Astrocyte (in vitro differentiated cells and primary cell): ENCODE data around the gene SSBP1. TPM values are rescaled to one million over a fixed set of nuclear protein-coding genes. Genes with fewer than 3 reads are reported as not detected.
"Not testable (repeated sequence)": the region's sequence is repeated elsewhere in the genome, so short reads cannot be mapped to it uniquely, and the experiment has no call there.

ENCODE experiments used
- DNase-seq: peaks from one replicate; pipeline ENCODE4 v3.0.0-alpha.2; 2010; ENCODE audit warnings: low read depth
- FAIRE-seq: peaks from 2 replicates; lab custom pipeline; 2011; peaks lifted over from hg19 to GRCh38; lab: Jason Lieb, UNC
- H2AFZ ChIP-seq: 2 replicates; pipeline ENCODE4 v1.6.0; 2012; ENCODE audit warnings: low read depth, low read length, inconsistent platforms
- H3K27ac ChIP-seq: 2 replicates; pipeline ENCODE4 v1.5.1; 2011; ENCODE audit warnings: low read depth, low read length, inconsistent platforms
- H3K27me3 ChIP-seq: 2 replicates; pipeline ENCODE4 v1.6.0; 2011; ENCODE audit warnings: low read length, inconsistent platforms; ENCODE audit not compliant: insufficient read depth
- H3K36me3 ChIP-seq: 2 replicates; pipeline ENCODE4 v1.5.1; 2011; ENCODE audit warnings: low read length, inconsistent platforms; ENCODE audit not compliant: insufficient read depth
- H3K4me1 ChIP-seq: 2 replicates; pipeline ENCODE4 v1.5.1; 2011; ENCODE audit warnings: low read length, inconsistent platforms; ENCODE audit not compliant: insufficient read depth
- H3K4me2 ChIP-seq: 2 replicates; pipeline ENCODE4 v1.6.0; 2012; ENCODE audit warnings: low read length, inconsistent platforms
- H3K4me3 ChIP-seq: 2 replicates; pipeline ENCODE4 v1.5.1; 2011; ENCODE audit warnings: low read depth, mild to moderate bottlenecking, low read length, inconsistent platforms; ENCODE audit not compliant: insufficient read depth
- H3K79me2 ChIP-seq: 2 replicates; pipeline ENCODE4 v1.6.0; 2012; ENCODE audit warnings: mild to moderate bottlenecking, low read length, inconsistent platforms; ENCODE audit not compliant: insufficient read depth
- H3K9ac ChIP-seq: 2 replicates; pipeline ENCODE4 v1.6.0; 2012; ENCODE audit warnings: mild to moderate bottlenecking, low read length, inconsistent platforms
- H3K9me3 ChIP-seq: 2 replicates; pipeline ENCODE4 v1.5.1; 2012; ENCODE audit warnings: low read depth, mild to moderate bottlenecking, low read length, inconsistent platforms; ENCODE audit not compliant: insufficient read depth
- H4K20me1 ChIP-seq: 2 replicates; pipeline ENCODE4 v1.6.0; 2012; ENCODE audit warnings: low read length, inconsistent platforms; ENCODE audit not compliant: insufficient read depth
- H3K27ac Mint-ChIP-seq: one replicate; pipeline ENCODE4 v1.8.0; 2021; ENCODE audit warnings: mild to moderate bottlenecking, mixed read lengths; ENCODE audit not compliant: unreplicated experiment
- H3K27me3 Mint-ChIP-seq: one replicate; pipeline ENCODE4 v1.8.0; 2021; ENCODE audit warnings: low read depth, mixed read lengths; ENCODE audit not compliant: unreplicated experiment
- H3K36me3 Mint-ChIP-seq: one replicate; pipeline ENCODE4 v1.8.0; 2021; ENCODE audit warnings: low read depth, mixed read lengths; ENCODE audit not compliant: unreplicated experiment
- H3K4me1 Mint-ChIP-seq: one replicate; pipeline ENCODE4 v1.8.0; 2021; ENCODE audit warnings: low read depth, mixed read lengths; ENCODE audit not compliant: unreplicated experiment
- H3K4me3 Mint-ChIP-seq: one replicate; pipeline ENCODE4 v1.8.0; 2021; ENCODE audit warnings: mild to moderate bottlenecking, moderate library complexity, mixed read lengths; ENCODE audit not compliant: unreplicated experiment
- H3K9me3 Mint-ChIP-seq: one replicate; pipeline ENCODE4 v1.8.0; 2021; ENCODE audit warnings: mild to moderate bottlenecking, mixed read lengths; ENCODE audit not compliant: unreplicated experiment
- EZH2 ChIP-seq: IDR thresholded peaks from 2 replicates; pipeline ENCODE4 v1.6.1; 2012; ENCODE audit warnings: mild to moderate bottlenecking, low read length, inconsistent platforms; ENCODE audit not compliant: insufficient read depth
- total RNA-seq: library from RNA; stranded (reverse); gene quantifications from 2 replicates; pipeline ENCODE4 v1.2.1, GENCODE V29; 2021
- TF ChIP-seq, protein P1 (sequence below): IDR thresholded peaks from 2 replicates; pipeline ENCODE4 v1.5.1; 2011; ENCODE audit warnings: low read depth, mild to moderate bottlenecking, inconsistent platforms, low read length, moderate library complexity; ENCODE audit not compliant: insufficient read depth

The SSBP1 gene
- total RNA-seq, 1 donor from 2014 or later = 146 TPM

DNA sequence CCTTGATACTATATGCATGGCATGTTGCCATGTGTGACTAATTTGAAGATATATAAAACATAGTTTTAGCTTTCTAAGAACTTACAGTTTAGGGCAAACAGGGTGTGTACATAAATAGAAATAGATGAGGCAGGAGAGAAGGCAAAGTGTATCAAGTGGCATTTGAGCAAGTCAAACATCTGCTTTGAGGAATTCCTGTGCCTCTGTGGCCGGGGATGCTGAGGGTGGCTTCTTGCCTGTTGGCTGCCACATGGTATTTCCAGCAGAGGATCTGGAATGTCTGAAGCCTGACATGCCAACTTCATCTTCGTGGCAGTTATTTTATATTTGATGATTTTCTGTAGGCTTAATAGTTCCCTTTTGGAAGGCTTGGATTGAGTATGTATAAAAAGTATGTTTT, 6.0 kb downstream of the SSBP1 start:
- Histone ChIP-seq H3K27me3 (no peaks in the 10 kb centered on the region), H3K36me3 (peaks cover 59% of the 10 kb centered on the region), H2AFZ (no peak overlapping the region), H3K4me3 (no peak overlapping the region), H4K20me1 (peaks cover 13% of the 10 kb centered on the region), H3K9me3 (no peaks in the 10 kb centered on the region), H3K4me1 (peaks cover 5% of the 10 kb centered on the region), H3K27ac (no peak overlapping the region), H3K79me2 (peaks cover 28% of the 10 kb centered on the region), H3K9ac (no peak overlapping the region), H3K4me2 (no peak overlapping the region)
- TF ChIP-seq, protein P1, sequence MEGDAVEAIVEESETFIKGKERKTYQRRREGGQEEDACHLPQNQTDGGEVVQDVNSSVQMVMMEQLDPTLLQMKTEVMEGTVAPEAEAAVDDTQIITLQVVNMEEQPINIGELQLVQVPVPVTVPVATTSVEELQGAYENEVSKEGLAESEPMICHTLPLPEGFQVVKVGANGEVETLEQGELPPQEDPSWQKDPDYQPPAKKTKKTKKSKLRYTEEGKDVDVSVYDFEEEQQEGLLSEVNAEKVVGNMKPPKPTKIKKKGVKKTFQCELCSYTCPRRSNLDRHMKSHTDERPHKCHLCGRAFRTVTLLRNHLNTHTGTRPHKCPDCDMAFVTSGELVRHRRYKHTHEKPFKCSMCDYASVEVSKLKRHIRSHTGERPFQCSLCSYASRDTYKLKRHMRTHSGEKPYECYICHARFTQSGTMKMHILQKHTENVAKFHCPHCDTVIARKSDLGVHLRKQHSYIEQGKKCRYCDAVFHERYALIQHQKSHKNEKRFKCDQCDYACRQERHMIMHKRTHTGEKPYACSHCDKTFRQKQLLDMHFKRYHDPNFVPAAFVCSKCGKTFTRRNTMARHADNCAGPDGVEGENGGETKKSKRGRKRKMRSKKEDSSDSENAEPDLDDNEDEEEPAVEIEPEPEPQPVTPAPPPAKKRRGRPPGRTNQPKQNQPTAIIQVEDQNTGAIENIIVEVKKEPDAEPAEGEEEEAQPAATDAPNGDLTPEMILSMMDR = no peak
- no peak for TF ChIP-seq EZH2
- Mint-ChIP-seq H3K9me3 (no peaks in the 10 kb centered on the region), H3K4me3 (no peak overlapping the region), H3K36me3 (peaks cover 12% of the 10 kb centered on the region), H3K27me3 (no peaks in the 10 kb centered on the region), H3K4me1 (peaks cover 8% of the 10 kb centered on the region), H3K27ac (no peak overlapping the region)
- DNase-seq = no peak
- no peak for FAIRE-seq

DNA sequence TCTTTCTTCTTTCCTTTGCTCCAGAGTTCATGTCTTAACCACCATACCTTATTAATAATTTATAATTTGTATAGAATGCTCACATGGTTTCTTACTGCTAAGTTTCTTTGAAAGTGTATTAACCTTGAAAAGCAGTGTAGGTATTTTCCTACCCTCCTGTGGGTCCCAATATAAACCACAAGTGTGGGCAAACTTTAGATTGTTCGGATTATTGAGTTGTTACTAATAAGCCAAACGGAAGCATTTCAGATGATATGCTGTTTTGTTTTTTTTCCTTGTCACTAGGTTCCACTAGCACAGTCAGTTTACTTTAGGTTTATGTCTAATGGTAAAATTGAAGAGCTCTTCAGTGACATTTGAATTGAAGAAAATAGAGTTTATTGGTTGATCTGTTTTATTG, 10.2 kb downstream of the SSBP1 start:
- no peaks in the 10 kb centered on the region for H3K27me3 Mint-ChIP-seq
- H3K27ac Mint-ChIP-seq = peak overlapping the region; percentile 69
- peaks cover 42% of the 10 kb centered on the region for H3K36me3 Mint-ChIP-seq
- peaks cover 18% of the 10 kb centered on the region for H3K9me3 ChIP-seq
- H3K4me1 ChIP-seq = no peaks in the 10 kb centered on the region
- no peaks in the 10 kb centered on the region for H3K27me3 ChIP-seq
- H3K36me3 ChIP-seq = peaks cover 71% of the 10 kb centered on the region
- TF ChIP-seq EZH2 = no peak
- H3K9me3 Mint-ChIP-seq = peaks cover 17% of the 10 kb centered on the region
- H3K4me2 ChIP-seq = no peak overlapping the region
- peak; percentile 46 for DNase-seq
- H3K9ac ChIP-seq = no peak overlapping the region
- H3K4me3 Mint-ChIP-seq = no peak overlapping the region
- H3K27ac ChIP-seq = peak overlapping the region; percentile 21
- no peak overlapping the region for H2AFZ ChIP-seq
- H3K4me1 Mint-ChIP-seq = no peaks in the 10 kb centered on the region
- H4K20me1 ChIP-seq = peaks cover 4% of the 10 kb centered on the region
- no peak for FAIRE-seq
- H3K4me3 ChIP-seq = no peak overlapping the region
- H3K79me2 ChIP-seq = peaks cover 4% of the 10 kb centered on the region

DNA sequence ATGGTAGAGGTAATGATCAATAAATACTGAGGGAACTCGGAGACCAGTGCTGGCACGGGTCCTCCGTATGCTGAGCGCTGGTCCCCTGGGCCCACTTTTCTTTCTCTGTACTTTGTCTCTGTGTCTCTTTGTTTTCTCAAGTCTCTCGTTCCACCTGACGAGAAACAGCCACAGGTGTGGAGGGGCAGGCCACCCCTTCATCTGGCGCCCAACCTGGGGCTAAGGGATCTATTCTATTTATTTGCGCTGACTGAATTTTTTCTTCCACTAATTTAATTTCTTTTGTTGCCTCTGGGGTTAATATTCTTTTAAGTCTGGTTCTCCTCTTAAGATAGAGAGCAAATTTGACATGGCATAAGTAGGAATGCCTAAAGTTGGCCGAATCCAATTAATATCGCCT, 13.7 kb downstream of the SSBP1 start:
- not testable (repeated sequence) for FAIRE-seq, H3K79me2 ChIP-seq, H2AFZ ChIP-seq, H3K4me1 Mint-ChIP-seq, H3K4me3 Mint-ChIP-seq, H3K4me3 ChIP-seq, DNase-seq, H3K4me2 ChIP-seq, H4K20me1 ChIP-seq, H3K27ac Mint-ChIP-seq, H3K27ac ChIP-seq, H3K27me3 Mint-ChIP-seq, H3K9ac ChIP-seq, H3K27me3 ChIP-seq, H3K4me1 ChIP-seq
- peaks cover 47% of the 10 kb centered on the region for H3K36me3 ChIP-seq
- Mint-ChIP-seq H3K36me3 (peaks cover 50% of the 10 kb centered on the region), H3K9me3 (peaks cover 17% of the 10 kb centered on the region)
- H3K9me3 ChIP-seq = peaks cover 18% of the 10 kb centered on the region
